ENCODE results near the gene P3H2.

The P3H2 gene

DNA sequence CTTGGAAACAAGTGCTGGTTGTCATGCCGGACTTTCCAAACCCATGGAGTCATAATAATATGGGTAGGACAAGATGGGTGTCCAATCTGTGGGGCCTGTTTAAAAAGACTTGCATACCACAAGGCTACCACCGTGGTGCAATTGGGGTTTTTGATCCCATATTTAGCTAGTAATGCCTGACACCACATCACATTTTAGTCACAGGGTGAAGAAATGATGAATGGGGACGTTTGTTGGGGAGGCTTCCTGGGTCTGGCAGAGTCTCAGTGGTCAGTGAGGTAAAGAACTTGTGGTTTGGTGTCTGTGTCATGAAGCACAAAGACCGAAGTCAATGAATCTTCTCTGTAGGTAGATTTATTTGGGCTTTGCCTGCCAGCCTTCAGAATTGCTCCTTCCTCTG, 31.0 kb downstream of the P3H2 start:
- Histone ChIP-seq H3K36me3 (ENCODE audit: insufficient read depth, low read length) (no peaks in the 10 kb centered on the region), H3K4me1 (ENCODE audit: insufficient read depth, low read length, poor library complexity, severe bottlenecking) (no peaks in the 10 kb centered on the region), H3K9me3 (ENCODE audit: insufficient read depth, low read depth, low read length) (no peaks in the 10 kb centered on the region), H3K9me2 (replicated peaks; ENCODE audit: low read depth, low read length) (no peaks in the 10 kb centered on the region), H2AFZ (ENCODE audit: low read length) (no peak overlapping the region), H3K27me3 (ENCODE audit: insufficient read depth, low read length, poor library complexity, severe bottlenecking) (no peaks in the 10 kb centered on the region), H3K4me2 (ENCODE audit: low read depth, low read length, poor library complexity, severe bottlenecking) (no peak overlapping the region), H3K9ac (ENCODE audit: low read depth, low read length, poor library complexity, severe bottlenecking) (no peak overlapping the region), H3F3A (ENCODE audit: low read depth) (no peaks in the 10 kb centered on the region), H3K4me3 (ENCODE audit: low read length, poor library complexity, severe bottlenecking) (no peak overlapping the region), H4K20me1 (ENCODE audit: insufficient read depth, low read length, poor library complexity, severe bottlenecking) (no peaks in the 10 kb centered on the region), H3K79me2 (ENCODE audit: insufficient read depth, low read length) (no peaks in the 10 kb centered on the region)
- TF ChIP-seq, protein P1, sequence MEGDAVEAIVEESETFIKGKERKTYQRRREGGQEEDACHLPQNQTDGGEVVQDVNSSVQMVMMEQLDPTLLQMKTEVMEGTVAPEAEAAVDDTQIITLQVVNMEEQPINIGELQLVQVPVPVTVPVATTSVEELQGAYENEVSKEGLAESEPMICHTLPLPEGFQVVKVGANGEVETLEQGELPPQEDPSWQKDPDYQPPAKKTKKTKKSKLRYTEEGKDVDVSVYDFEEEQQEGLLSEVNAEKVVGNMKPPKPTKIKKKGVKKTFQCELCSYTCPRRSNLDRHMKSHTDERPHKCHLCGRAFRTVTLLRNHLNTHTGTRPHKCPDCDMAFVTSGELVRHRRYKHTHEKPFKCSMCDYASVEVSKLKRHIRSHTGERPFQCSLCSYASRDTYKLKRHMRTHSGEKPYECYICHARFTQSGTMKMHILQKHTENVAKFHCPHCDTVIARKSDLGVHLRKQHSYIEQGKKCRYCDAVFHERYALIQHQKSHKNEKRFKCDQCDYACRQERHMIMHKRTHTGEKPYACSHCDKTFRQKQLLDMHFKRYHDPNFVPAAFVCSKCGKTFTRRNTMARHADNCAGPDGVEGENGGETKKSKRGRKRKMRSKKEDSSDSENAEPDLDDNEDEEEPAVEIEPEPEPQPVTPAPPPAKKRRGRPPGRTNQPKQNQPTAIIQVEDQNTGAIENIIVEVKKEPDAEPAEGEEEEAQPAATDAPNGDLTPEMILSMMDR (conservative IDR thresholded peaks at IDR 0.05; ENCODE audit: low read length) = no peak
- TF ChIP-seq EZH2phosphoT487 (IDR thresholded peaks at IDR 0.05; ENCODE audit: borderline replicate concordance) = no peak

DNA sequence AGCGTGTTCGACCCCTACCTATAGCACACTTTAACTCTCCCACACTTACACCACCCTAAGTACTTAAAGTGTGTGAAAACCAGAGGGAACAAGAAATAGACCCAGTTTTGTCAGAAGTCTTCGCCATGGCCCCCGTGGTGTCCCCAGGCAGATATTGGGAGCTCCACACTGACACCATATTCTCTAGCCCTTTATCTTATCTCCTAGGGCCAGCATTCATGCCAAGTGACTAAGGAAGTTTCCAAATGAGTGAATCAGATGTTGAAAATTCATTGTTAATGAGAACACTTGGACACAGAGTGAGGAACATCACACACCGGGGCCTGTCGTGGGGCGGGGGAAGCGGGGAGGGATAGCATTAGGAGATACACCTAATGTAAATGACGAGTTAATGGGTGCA, 31.8 kb downstream of the P3H2 start:
- Histone ChIP-seq H4K20me1 (ENCODE audit: insufficient read depth, low read length, poor library complexity, severe bottlenecking) (no peaks in the 10 kb centered on the region), H3K9me2 (replicated peaks; ENCODE audit: low read depth, low read length) (no peaks in the 10 kb centered on the region), H3F3A (ENCODE audit: low read depth) (no peaks in the 10 kb centered on the region), H3K79me2 (ENCODE audit: insufficient read depth, low read length) (no peaks in the 10 kb centered on the region), H3K4me3 (ENCODE audit: low read length, poor library complexity, severe bottlenecking) (no peak overlapping the region), H3K4me2 (ENCODE audit: low read depth, low read length, poor library complexity, severe bottlenecking) (no peak overlapping the region), H3K9ac (ENCODE audit: low read depth, low read length, poor library complexity, severe bottlenecking) (no peak overlapping the region), H3K36me3 (ENCODE audit: insufficient read depth, low read length) (no peaks in the 10 kb centered on the region), H3K4me1 (ENCODE audit: insufficient read depth, low read length, poor library complexity, severe bottlenecking) (no peaks in the 10 kb centered on the region), H3K27me3 (ENCODE audit: insufficient read depth, low read length, poor library complexity, severe bottlenecking) (no peaks in the 10 kb centered on the region), H2AFZ (ENCODE audit: low read length) (no peak overlapping the region), H3K9me3 (ENCODE audit: insufficient read depth, low read depth, low read length) (no peaks in the 10 kb centered on the region)
- no peak for TF ChIP-seq EZH2phosphoT487 (IDR thresholded peaks at IDR 0.05; ENCODE audit: borderline replicate concordance)
- TF ChIP-seq, protein P1 (conservative IDR thresholded peaks at IDR 0.05; ENCODE audit: low read length) = no peak

DNA sequence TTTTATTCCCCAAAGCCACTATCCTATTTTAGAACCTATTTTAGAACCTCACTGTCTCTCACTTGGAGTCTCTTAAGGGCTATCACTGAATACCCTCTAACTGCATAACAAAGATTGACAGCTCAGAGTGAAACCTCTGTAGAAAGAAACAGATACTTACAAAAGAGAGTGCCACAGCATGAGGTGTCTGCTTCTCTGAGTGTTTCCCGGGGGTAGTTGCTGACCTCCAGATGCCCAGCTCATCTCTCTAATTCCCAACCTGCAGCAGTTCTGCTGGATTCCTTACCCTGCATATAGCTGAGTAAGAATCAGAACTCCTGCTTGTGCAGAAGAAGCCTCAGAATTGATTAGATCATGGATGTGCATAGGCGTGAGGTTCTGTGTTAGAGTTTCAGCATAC, 34.5 kb downstream of the P3H2 start:
- no peaks in the 10 kb centered on the region for H4K20me1 ChIP-seq (ENCODE audit: insufficient read depth, low read length, poor library complexity, severe bottlenecking)
- H3K9ac ChIP-seq (ENCODE audit: low read depth, low read length, poor library complexity, severe bottlenecking) = no peak overlapping the region
- TF ChIP-seq, protein P1 (conservative IDR thresholded peaks at IDR 0.05; ENCODE audit: low read length) = no peak
- TF ChIP-seq EZH2phosphoT487 (IDR thresholded peaks at IDR 0.05; ENCODE audit: borderline replicate concordance) = no peak
- no peaks in the 10 kb centered on the region for H3F3A ChIP-seq (ENCODE audit: low read depth)
- H3K36me3 ChIP-seq (ENCODE audit: insufficient read depth, low read length) = no peaks in the 10 kb centered on the region
- no peak overlapping the region for H2AFZ ChIP-seq (ENCODE audit: low read length)
- no peaks in the 10 kb centered on the region for H3K4me1 ChIP-seq (ENCODE audit: insufficient read depth, low read length, poor library complexity, severe bottlenecking)
- no peaks in the 10 kb centered on the region for H3K79me2 ChIP-seq (ENCODE audit: insufficient read depth, low read length)
- no peak overlapping the region for H3K4me2 ChIP-seq (ENCODE audit: low read depth, low read length, poor library complexity, severe bottlenecking)
- H3K9me2 ChIP-seq (replicated peaks; ENCODE audit: low read depth, low read length) = no peaks in the 10 kb centered on the region
- no peaks in the 10 kb centered on the region for H3K27me3 ChIP-seq (ENCODE audit: insufficient read depth, low read length, poor library complexity, severe bottlenecking)
- H3K4me3 ChIP-seq (ENCODE audit: low read length, poor library complexity, severe bottlenecking) = no peak overlapping the region
- H3K9me3 ChIP-seq (ENCODE audit: insufficient read depth, low read depth, low read length) = no peaks in the 10 kb centered on the region
